Prostate gland (tissue), 2 donors: ENCODE data around the gene DTX2.
"Not testable (repeated sequence)": the region's sequence is repeated elsewhere in the genome, so short reads cannot be mapped to it uniquely, and the experiment has no call there.

Experiments used
- POLR2A ChIP-seq: fragments of 450-650 bp; IDR thresholded peaks from one replicate; pipeline ENCODE4 v1.6.1; 2016; ENCODE audit warnings: antibody characterized with exemption, mild to moderate bottlenecking
- TF ChIP-seq, protein P1 (sequence below), 4 experiments: fragments of 200-600 bp in 2 of 4; fragments of 450-650 bp in 2 of 4; sonication (generic) in 2 of 4; IDR thresholded peaks; 1 replicate in 3 of 4; 2 replicates in 1 of 4; pipeline ENCODE4 v1.5.1; 2016 to 2019; ENCODE audit warnings: antibody characterized with exemption in 4 of 4, mild to moderate bottlenecking in 2 of 4, moderate library complexity in 2 of 4

DNA sequence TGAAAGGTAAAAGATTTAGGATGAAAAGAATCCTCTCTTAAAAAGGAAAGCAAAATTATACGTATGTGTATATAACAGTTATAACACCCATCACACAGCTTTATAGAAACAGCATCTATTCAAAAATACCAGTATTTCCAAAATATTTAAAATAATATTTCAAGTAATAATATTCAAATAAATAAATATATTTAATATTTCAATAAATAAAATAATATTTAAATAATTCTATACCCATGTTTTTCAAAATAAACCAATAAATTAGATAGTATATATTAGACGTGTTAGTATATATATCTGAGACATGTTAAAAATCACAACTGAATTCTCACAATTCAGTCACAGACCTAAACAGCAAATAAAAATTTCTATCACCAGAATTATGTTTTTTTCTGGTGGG, 70.1 kb downstream of the DTX2 start:
- TF ChIP-seq, protein P1, sequence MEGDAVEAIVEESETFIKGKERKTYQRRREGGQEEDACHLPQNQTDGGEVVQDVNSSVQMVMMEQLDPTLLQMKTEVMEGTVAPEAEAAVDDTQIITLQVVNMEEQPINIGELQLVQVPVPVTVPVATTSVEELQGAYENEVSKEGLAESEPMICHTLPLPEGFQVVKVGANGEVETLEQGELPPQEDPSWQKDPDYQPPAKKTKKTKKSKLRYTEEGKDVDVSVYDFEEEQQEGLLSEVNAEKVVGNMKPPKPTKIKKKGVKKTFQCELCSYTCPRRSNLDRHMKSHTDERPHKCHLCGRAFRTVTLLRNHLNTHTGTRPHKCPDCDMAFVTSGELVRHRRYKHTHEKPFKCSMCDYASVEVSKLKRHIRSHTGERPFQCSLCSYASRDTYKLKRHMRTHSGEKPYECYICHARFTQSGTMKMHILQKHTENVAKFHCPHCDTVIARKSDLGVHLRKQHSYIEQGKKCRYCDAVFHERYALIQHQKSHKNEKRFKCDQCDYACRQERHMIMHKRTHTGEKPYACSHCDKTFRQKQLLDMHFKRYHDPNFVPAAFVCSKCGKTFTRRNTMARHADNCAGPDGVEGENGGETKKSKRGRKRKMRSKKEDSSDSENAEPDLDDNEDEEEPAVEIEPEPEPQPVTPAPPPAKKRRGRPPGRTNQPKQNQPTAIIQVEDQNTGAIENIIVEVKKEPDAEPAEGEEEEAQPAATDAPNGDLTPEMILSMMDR (IDR thresholded peaks at IDR 0.05), result not testable (repeated sequence)
- not testable (repeated sequence) for TF ChIP-seq POLR2A
